GM21515 (cell line): ENCODE results near the gene MSMP.

Experiments
- ATAC-seq: cut with Tn5 transposase; IDR thresholded peaks from one replicate; pipeline ENCODE4 v1.9.1; 2021; ENCODE audit not compliant: unreplicated experiment

The MSMP gene

DNA sequence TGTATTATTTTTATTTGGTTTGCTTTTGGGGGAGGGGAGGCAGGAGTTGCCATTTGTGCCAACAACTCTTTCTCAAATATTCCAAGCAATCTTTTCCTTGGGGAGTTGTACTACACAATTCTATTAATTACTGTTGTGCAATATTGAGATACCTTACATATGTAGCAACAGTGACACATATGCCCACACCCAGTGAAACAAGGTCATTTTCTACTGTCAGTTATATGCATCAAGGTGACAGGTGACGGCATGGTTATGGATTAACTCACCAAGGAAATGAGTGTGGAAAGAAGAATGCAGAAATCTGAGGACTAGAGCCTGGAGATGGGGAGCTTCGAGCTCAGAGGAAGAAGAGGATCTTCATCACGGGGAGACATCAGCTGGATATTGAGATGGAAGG lies 17.9 kb upstream of the MSMP start:
- no peak for ATAC-seq

DNA sequence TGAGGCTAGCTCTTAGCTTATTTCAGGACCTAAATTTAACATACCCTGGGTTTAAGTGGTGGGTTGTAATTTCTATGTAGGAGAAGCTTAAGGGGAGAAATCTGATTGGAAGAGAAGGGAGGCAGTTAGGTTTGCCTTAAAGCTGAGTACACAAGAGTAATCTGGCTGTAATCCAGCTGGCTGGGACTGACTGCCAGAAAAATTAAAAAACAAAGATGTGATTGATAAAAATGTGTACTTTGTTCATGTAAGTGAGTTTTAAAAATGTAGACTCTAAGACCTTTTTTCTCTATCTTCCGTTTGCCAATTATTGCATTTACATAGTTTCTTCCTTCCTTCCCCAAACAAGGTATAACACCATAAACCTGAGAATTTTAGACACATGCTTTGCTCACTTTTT lies 17.5 kb upstream of the MSMP start:
- no peak for ATAC-seq

- ATAC-seq = no peak
Observed at GRCh38 chr9:35771075-35771433, 17.0 kb upstream of the MSMP start.

- ATAC-seq = no peak
Observed at GRCh38 chr9:35769763-35770162, 15.7 kb upstream of the MSMP start.

- no peak for ATAC-seq
Observed at GRCh38 chr9:35767458-35767857, 13.4 kb upstream of the MSMP start.

DNA sequence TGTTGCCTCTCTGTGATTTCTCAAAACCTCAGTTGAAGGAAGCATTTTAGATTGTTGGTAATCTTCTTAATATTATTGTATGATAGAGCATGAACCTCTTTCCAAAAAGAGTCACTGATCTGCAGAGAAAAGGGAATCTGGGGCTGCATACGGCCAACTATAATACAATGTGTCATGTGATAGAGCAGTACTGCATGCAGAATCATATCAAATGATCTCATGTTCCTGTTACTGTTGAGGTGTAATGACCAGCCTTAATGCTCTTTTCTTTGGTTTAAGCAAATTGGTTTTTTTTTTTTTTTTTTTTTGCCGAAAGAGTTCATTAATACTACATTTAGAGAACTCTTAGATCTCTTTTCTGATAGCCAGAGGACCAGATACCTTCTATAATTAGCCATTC lies 12.9 kb upstream of the MSMP start:
- ATAC-seq = no peak

- no peak for ATAC-seq
Observed at GRCh38 chr9:35763803-35764202, 9.7 kb upstream of the MSMP start.

GRCh38 chr9:35763181-35763580 lies 9.1 kb upstream of the MSMP start:
- no peak for ATAC-seq

- ATAC-seq = no peak
Observed at GRCh38 chr9:35760651-35761050, 6.6 kb upstream of the MSMP start.

DNA sequence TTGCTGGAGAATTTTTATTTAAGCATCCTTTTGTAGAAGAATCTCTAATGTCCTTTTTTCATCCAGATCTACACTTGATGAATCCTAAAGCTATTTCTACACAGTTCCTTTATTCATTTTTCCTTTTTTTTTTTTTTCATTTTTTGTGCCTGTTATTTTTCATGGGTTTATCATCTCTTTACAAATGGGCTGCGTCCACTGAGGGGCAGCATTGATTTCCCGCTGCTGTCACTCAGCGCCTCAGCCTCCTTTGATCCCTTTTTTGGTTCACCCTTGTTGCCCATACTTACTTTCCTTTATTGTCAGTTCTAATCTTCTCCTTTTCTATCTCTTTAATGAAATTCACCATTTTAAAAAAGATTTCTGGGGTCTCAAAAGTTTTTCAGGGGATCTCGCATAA lies 5.7 kb upstream of the MSMP start:
- no peak for ATAC-seq

GRCh38 chr9:35758475-35759050 lies 4.5 kb upstream of the MSMP start:
- ATAC-seq = no peak

- ATAC-seq = no peak
Observed at GRCh38 chr9:35757892-35758275, 3.8 kb upstream of the MSMP start.

DNA sequence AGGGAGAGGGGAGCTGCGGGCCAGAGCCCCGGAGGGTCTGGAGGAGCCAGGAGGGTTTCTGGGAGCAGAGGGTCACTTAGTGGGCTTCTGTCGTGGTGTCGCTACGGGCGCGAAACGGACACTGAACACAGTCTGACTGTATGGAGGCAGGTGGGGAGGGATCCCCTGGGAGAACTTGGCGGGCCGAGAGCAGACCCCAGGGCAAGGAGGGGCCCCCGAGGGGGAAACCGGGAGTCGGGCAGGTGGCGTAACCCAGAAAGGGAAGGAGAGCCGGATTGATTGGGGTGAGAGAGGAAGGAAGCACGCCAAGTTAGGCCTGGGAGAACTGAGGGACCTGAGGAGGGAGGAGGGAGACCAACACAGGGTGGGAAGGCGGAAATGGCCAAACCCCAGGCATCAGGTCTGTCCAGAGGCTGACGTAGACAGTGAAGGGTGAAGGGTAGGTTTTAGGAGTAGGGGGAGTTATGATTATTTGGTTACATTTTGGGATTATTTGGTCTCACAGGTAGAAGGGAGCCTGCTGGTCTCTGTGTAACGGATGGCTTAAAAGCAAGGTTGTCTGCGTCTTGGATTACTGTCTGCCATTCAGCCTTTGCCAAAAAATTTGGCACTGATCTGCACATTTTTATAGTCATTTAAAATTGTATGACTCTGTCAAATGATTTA lies 3.3 kb upstream of the MSMP start:
- peak; percentile 43 for ATAC-seq

- peak; percentile 53 for ATAC-seq
Observed at GRCh38 chr9:35756275-35757225, 2.5 kb upstream of the MSMP start.

DNA sequence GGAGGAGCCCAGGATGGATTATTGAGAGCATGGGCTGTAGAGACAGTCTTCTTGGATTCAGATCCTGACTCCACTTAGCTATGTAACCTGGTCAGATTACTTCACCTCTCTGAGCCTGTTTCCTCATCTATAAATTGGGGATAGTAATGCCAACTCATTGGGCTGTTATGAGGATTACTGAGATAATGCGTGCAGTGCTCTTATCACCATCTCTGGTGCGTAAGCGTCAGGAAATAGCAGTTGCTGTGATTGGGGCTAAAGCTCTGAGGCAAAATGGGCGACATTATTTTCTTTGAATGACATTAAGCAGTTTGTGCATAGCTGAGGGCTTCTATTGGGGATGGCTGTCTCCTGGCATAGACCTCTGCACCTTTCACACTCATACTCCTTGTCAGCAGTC lies 995 bp upstream of the MSMP start:
- no peak for ATAC-seq

DNA sequence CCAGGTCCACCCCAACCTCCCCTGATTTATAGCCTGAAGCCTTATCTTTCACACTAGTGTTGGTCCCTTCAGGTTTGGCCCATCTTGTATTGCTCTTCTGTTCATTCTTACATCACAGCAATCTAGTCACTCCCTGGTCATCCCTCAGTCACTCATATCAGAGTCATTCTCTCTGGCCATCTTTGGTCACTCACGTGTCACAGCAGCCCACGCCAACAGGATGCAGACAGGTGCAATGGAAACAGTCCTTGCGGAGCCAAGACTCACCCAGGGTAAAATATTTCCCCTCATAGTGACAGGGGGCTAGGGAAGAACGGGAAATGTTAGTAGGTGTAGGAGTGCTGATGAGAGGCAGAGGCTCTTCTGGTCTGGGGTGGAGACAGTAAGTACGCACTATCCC lies 610 bp downstream of the MSMP start:
- ATAC-seq = no peak

- no peak for ATAC-seq
Observed at GRCh38 chr9:35750256-35750531, 3.9 kb downstream of the MSMP start.

DNA sequence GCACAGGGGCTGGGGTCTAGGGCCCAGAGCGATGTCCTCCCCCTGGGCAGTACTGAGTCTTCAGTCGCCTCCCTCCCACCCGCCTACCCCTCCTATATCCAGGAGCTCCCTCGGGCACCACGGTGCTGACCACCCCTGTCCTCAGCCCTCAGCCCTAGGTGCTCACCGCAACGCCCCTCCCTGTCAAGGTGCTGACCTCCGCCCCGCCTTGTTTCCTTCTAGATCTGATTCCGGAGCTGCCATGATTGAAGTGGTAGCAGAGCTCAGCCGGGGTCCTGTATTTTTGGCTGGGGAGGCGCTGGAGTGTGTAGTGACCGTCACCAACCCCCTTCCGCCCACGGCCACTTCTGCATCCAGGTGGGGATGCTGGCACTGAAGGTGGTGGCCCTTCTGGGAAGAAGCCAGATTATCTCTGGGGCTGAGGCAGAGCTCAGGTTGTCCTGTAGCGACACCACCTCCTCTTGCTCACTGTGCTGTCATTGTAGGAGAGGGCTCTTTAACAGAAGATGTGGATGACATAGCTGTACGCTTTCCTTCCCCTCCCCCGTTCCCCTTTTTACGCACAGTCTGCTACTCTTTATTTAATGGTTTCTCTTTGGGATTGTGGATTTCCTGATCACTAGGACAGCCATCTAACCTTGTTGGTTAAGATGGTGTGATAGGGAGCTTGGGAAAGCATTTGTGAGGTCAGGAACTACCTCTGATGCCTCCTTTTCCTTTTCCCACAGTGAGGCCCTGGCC lies 4.4 kb downstream of the MSMP start:
- ATAC-seq = peak; percentile 30

DNA sequence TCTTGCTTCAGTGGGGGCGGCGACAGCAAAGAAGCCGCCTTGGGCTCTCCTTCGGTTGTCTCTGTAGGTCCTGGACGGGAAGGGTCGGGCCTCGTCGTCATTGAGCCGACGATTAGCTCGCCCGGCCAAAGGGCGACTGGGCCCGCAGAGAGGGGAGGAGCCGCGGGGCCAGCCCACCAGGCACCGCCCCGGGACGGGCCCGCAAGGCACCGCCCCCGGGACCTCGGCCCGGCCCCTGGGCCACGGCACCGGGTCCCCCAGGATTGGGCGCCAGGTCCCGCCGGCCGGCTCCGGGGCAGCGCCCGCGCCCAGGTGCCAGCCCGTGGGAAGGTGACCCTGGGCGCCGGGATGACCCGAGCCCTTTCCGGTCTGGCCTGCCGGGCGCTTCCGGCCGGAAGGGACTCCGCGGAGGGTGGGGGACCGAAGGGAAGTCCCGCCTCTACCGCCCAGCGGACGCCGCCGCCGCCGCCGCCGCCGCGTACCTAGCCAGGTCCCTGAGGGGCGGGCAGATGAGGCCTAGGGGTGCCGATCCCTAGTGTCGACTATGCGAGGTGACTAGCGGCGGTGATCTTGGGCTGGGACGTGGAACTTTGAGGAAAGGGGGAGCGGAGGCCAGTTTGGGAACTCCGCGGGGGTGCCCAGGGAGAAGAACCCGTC lies 5.1 kb downstream of the MSMP start, which contains the start of the genes GBA2 and RGP1:
Gene GBA2, minus strand, starts transcription at position 371 of the 657 bp plus-strand sequence. CDS start 524 bp downstream, outside the sequence.
Gene RGP1, plus strand, starts transcription at position 430 of the 657 bp plus-strand sequence. CDS start 469 bp downstream, outside the sequence.
- ATAC-seq = peak; percentile 77

- ATAC-seq = no peak
Observed at GRCh38 chr9:35748242-35748857, 5.7 kb downstream of the MSMP start.
